Epidermal melanocyte (primary cell): ENCODE results near the gene ABHD8.
A peak's percentile ranks its signal among the peaks of the same experiment; 100 is the strongest.

ENCODE experiments used
- DNase-seq: peaks from one replicate; pipeline ENCODE4 v3.0.0; 2011; ENCODE audit warnings: low spot score; ENCODE audit not compliant: insufficient read length

ABHD8 gene

GRCh38 chr19:17333611-17334413 is 30.6 kb upstream of the ABHD8 start:
- DNase-seq = no peak

- no peak for DNase-seq
These were observed 29.7 kb upstream of the ABHD8 start for GRCh38 chr19:17332677-17333581.

- DNase-seq = no peak
These were observed 29.1 kb upstream of the ABHD8 start for GRCh38 chr19:17332360-17332676.

GRCh38 chr19:17331045-17331558 is 27.9 kb upstream of the ABHD8 start:
- no peak for DNase-seq

- DNase-seq = no peak
These were observed 27.2 kb upstream of the ABHD8 start for GRCh38 chr19:17330262-17331044.

GRCh38 chr19:17329366-17330261 is 26.4 kb upstream of the ABHD8 start:
- peak; percentile 10 for DNase-seq

- DNase-seq = peak; percentile 15
These were observed 25.5 kb upstream of the ABHD8 start for GRCh38 chr19:17328517-17329365.

GRCh38 chr19:17327654-17328516 is 24.7 kb upstream of the ABHD8 start:
- peak; percentile 21 for DNase-seq

- peak; percentile 11 for DNase-seq
These were observed 23.9 kb upstream of the ABHD8 start for GRCh38 chr19:17327068-17327653.

- DNase-seq = peak; percentile 20
These were observed 23.4 kb upstream of the ABHD8 start for GRCh38 chr19:17326595-17326966.

- DNase-seq = peak; percentile 18
These were observed 22.8 kb upstream of the ABHD8 start for GRCh38 chr19:17325881-17326594.

GRCh38 chr19:17325133-17325532 is 21.9 kb upstream of the ABHD8 start:
- DNase-seq = no peak

- DNase-seq = peak; percentile 17
These were observed 21.3 kb upstream of the ABHD8 start for GRCh38 chr19:17324357-17325114.

GRCh38 chr19:17323964-17324332 is 20.7 kb upstream of the ABHD8 start:
- DNase-seq = peak; percentile 53

- DNase-seq = no peak
These were observed 20.2 kb upstream of the ABHD8 start for GRCh38 chr19:17323300-17323963.

GRCh38 chr19:17322854-17323253 is 19.6 kb upstream of the ABHD8 start:
- DNase-seq = no peak
